GM18498 (cell line): ENCODE results near the gene RYR2.

Source experiments
- ATAC-seq: cut with Tn5 transposase; IDR thresholded peaks from one replicate; pipeline ENCODE4 v1.9.1; 2021; ENCODE audit warnings: mild to moderate bottlenecking, moderate library complexity; ENCODE audit not compliant: unreplicated experiment

The RYR2 gene

DNA sequence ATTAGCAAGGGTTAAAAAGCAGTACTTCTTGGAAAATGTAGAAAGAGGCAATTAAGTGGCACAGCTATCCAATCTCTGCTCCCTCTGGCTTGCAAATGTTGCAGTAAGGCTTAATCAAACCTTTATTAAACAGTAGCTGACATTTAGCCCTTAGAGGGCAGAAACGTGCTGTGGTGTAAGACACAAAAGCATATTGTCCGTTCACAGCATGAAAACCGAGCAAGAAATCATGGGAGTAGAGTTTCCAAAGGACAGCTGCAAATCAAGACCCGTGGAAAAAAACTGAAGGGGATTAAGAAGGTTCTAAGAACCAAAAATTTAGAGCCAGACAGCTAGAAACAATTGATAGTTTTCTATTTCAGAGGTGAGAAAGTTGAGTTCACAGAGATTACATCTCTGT lies 835.6 kb downstream of the RYR2 start:
- no peak for ATAC-seq

DNA sequence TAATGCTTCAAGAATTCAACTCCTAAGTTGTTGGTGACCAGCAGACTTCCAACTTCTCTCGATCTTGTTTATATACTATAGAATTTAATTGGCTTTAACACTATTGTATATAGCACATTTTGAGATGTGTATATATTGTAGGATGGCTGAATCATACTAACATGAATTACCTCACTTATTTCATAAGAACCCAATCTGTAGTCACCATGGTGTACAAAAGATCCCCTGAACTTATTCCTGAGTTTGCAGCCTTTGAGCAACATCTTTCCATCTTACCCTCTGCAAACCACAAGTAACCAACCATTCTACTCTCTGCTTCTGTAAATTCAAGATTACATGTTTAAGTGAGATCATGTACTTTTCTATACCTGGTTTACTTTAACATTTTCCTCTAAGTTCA lies 836.4 kb downstream of the RYR2 start:
- no peak for ATAC-seq

DNA sequence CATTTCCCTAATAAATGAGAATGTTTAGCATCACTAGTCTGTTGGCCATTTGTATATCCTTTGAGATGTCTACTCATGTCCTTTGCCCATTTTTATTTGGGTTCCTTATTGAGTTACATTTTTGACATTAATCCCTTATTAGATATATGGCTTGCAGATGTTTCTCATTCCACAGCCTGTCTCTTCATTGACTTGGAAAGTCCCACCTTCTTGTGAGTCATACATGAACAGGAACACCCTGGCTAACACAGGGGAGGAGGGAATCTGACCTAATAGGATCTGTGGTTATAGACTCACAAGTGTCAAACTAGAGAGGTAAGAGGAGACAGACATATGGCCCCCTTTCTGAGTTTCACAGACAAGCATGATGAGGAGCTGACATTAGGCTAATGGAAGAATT lies 837.2 kb downstream of the RYR2 start:
- no peak for ATAC-seq
